Fibroblast of the aortic adventitia (primary cell): ENCODE results near the gene PIP4K2B. TPM values are rescaled to one million over a fixed set of nuclear protein-coding genes. Genes with fewer than 3 reads are reported as not detected.
A peak's percentile ranks its signal among the peaks of the same experiment; 100 is the strongest.

Experiments used
- DNase-seq: peaks from one replicate; pipeline ENCODE4 v3.0.0-alpha.2; 2010; ENCODE audit warnings: low read depth
- H3K4me3 ChIP-seq: 2 replicates; pipeline ENCODE4 v1.5.1; 2011; ENCODE audit warnings: low read depth, mild to moderate bottlenecking, control low read depth, low read length, moderate library complexity
- CTCF ChIP-seq: IDR thresholded peaks from 2 replicates; pipeline ENCODE4 v1.5.1; 2011; ENCODE audit warnings: mild to moderate bottlenecking, low read length, control low read depth, inconsistent platforms; ENCODE audit not compliant: insufficient read depth
- total RNA-seq: library from RNA; depleted of rRNA; stranded (reverse); fragments of >200 nt; gene quantifications from 2 replicates; pipeline ENCODE4 v1.2.3, GENCODE V29; 2012; ENCODE audit warnings: low replicate concordance

Gene PIP4K2B
- total RNA-seq, 1 donor, result 56.8 TPM

- H3K4me3 ChIP-seq, result no peak overlapping the region
- DNase-seq, result no peak
- TF ChIP-seq CTCF, result no peak
Measured at GRCh38 chr17:38739305-38739704, 60.1 kb downstream of the PIP4K2B start.

DNA sequence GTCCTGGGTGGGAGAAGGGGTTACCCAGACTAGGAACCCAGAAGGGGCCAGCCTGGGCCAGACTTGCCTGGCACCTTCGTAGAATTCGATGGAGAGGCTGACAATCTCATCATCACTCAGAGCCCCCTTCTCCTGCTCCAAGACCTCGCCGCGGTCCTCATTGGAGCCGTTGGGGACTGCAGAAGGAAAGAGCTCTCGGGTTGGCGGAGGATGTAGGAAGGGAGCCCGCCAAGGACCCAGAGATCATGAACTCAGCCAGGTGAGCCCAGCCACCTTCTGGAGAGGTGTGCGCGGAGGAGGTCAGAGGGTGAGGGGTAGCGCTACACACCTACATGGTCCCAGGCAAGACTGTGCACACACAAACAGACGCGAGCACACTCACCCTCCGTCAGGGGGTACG is 60.7 kb downstream of the PIP4K2B start:
- TF ChIP-seq CTCF, result no peak
- DNase-seq, result no peak
- no peak overlapping the region for H3K4me3 ChIP-seq

DNA sequence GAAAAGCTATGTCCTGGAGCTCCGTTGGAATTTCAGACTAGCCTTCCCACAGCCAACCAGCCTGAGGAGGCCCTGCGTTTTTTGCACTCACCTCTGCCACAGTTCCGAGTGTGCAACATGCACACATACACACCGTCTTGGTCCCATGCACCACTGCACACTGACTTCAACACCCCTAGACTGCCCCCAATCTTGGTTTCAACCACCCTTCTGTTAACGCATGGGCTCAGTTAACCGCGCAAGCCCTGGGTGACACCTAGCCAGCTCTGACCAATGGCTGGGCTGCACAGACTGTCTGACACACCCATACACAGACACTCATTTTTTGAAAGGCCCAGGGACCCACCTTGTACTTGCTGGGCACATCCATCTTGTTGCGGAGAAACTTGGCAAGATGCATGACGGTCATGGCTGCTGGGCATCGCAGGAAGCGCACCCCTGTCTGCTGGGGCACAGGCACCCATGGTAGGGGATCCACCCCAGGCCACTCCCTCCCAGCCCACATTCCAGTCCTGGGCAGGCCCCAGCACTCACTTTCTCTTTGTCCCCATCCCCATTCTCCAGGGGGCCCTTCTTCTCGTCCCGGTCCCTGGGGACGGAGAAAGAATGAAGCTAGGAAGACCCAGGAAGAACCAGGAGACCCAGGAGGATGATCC is 61.2 kb downstream of the PIP4K2B start:
- no peak for DNase-seq
- TF ChIP-seq CTCF, result no peak
- H3K4me3 ChIP-seq, result no peak overlapping the region

DNA sequence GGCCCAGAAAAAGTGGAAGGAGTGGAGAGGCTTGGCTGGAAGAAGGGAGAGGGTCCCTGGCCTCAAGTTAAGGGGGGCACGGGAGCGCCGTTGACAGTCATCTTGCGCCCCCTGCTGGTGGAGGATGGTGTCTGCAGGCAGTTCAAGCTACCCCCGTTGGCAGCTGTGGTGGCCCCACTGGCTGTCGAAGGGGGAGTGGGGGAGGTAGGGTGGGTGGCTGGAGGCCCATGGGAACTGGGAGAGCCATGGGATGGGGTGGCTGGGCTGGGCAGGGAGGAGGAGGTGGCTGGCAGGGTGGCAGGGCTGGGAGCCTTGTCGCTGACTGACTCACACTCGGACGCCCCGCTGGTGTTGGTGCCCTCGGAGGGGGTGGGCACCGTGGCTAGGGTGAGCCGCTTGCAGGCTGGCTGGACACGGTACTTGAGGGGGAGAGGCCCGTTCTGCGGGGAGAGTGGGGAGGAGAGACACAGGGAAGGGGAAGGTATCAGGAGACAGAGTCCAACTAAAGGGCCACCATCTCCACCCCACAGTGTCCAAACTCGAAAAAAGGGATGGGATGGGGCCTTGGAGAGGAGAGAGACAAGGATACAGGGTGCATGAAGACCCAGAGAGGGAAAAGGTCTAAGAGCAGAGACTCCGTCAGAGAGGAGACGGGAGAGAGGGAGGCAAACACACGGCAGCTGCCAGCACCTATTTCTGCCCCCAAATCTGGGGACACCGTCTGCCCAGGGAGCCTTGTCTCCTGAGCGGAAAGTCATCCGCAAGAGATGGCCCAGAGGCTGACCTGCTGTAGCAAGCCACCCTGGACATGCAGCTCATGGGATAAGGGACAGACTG is 64.0 kb downstream of the PIP4K2B start:
- peak; percentile 33 for DNase-seq
- no peak overlapping the region for H3K4me3 ChIP-seq
- peak; percentile 87 for TF ChIP-seq CTCF

GRCh38 chr17:38733982-38734973 is 65.1 kb downstream of the PIP4K2B start:
- no peak overlapping the region for H3K4me3 ChIP-seq
- TF ChIP-seq CTCF, result no peak
- DNase-seq, result no peak

- no peak overlapping the region for H3K4me3 ChIP-seq
- no peak for TF ChIP-seq CTCF
- no peak for DNase-seq
Measured at GRCh38 chr17:38733282-38733981, 65.9 kb downstream of the PIP4K2B start.
